Body of pancreas (tissue), 4 donors: ENCODE measurements around the gene METTL6.
"Not testable (repeated sequence)": the region's sequence is repeated elsewhere in the genome, so short reads cannot be mapped to it uniquely, and the experiment has no call there.

Experiments
- CTCF ChIP-seq, 7 experiments: fragments of 450-650 bp in 4 of 7; fragments of 200-600 bp in 3 of 7; sonication (generic) in 3 of 7; IDR thresholded peaks; one replicate each; pipeline ENCODE4 v1.5.1; 2016 to 2019; ENCODE audit warnings: antibody characterized with exemption in 7 of 7
- POLR2A ChIP-seq, 3 donors: fragments of 450-650 bp; IDR thresholded peaks; one replicate each; pipeline ENCODE4 v1.6.1; 2016; ENCODE audit warnings: antibody characterized with exemption in 3 of 3, mild to moderate bottlenecking in 2 of 3

DNA sequence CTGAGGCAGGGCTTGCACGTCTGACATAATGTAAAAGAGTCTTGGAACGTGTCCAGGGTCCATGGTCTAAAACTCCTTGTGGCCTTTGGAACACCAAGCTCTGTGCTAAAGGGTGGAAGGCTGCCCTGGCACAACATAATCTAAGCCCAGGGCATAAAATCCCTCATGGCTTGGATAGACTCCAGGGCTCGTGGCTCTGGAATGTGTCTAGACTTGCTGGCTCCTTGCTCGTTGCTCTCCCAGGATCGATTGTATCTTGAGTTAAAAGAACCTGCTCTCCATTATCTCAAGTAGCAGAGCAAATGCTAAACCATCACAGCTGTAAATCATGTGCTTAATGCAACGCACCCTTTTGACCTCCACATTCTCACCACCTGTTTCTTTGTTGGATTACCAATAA, 63.3 kb downstream of the METTL6 start:
- not testable (repeated sequence) for TF ChIP-seq CTCF, POLR2A (IDR thresholded peaks at IDR 0.05)
